Measurements from ENCODE around the gene CDKAL1.
"Not testable (repeated sequence)": the region's sequence is repeated elsewhere in the genome, so short reads cannot be mapped to it uniquely, and the experiment has no call there.

Gene CDKAL1

GRCh38 chr6:20892365-20892764 is 358.1 kb downstream of the CDKAL1 start:
- DNase-seq, result no peak

- DNase-seq, result no peak
Measured at GRCh38 chr6:20893412-20893811, 359.2 kb downstream of the CDKAL1 start.

DNA sequence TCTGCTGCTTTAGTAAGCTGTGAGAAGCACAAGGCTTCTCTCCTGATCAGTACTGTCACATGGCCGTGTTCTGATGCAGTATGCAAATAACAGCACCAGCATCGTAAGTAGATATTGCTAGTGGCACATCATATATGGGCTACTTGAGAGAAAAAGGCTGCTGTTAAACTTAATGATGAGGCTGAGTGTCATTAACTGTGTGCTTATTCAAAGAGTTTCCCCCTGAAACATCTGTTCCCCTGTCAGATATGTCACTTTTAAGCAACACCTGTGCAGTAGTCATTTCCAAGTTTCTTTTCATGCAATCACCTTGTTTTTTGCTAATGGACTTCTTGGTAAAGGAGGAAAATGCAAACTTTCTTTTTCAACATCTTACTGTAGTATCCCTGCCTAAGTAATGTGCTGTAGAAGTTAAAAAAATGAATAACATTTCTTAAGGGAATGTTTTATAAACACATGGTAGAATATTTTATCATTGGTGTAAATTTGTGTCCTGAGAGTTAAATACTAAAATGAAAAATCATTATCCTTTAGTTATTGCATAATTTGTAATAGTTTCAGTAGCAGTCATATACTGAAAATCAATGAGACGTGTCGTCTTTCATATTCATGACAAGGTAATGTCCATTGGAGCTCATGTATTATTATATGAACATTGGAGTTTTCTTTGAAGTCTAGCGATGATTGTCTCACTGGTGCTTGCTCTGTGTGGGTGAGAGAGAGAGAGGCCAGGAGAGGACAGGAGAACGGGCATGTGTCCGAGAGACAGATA is 366.3 kb downstream of the CDKAL1 start:
- no peak for DNase-seq

GRCh38 chr6:20905377-20905776 is 371.1 kb downstream of the CDKAL1 start:
- DNase-seq, result no peak

DNA sequence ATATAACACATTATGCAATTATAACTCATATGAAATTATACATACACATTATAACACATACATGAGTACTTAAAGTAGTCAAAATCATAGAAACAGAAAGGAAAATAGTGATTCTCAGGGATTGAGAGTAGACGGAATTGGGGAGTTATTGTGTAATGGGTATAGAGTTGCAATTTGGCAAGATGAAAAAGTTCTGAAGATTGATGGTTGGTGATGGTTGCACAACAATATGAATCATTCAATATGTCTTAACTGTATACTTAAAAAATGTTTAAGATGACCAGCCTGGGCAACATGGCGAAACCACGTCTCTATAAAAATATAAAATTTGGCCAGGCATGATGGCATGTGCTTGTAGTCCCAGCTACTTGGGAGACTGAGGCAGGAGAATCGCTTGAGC is 372.7 kb downstream of the CDKAL1 start:
- no peak for DNase-seq

DNA sequence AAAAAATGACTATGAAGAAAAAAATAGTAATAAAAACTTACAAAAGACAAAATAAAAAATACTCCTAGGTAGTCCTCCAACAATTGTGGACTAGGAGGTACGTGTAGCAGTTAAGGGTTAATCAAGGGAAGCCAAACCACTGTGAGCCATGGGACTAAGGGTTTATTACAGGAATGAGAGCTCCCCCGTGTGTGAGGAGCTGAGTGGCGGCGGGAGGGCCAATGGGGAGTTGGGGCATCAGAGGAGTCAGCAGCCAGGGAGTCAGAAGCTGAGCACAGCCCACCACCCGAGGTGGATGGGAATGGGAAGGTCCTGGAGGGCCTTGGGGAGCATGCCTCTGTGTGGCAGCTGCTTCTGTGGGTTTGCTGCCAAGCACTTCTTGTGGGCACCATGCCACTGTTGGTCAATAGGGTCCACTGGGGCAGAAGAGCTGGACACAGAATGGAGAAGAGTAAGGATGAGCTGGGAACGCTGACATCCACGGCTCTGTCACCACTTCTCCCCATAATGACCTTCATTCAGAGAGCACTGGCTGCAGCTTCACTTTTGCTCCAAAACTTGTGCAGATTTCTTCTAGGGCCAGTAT is 373.3 kb downstream of the CDKAL1 start:
- DNase-seq, result no peak

DNA sequence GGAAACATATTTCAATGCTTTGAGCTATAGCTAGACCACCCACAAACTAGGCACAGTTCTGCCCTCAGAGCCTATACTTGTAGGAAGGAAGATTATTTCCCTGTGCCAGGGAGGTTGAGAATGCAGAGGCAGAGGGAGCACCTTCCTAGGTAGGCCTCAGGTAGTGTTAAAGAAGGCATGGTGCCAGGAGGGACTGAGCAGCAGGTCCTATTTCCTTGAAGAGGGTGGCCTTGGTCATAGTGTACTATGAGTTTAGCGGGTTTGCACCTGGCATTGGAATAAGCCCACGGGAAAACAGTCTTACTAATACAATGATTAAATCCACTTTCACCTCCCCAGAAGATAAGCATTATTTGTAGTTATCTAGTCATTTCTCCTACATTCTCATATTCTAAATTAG is 375.4 kb downstream of the CDKAL1 start:
- DNase-seq, result no peak

DNA sequence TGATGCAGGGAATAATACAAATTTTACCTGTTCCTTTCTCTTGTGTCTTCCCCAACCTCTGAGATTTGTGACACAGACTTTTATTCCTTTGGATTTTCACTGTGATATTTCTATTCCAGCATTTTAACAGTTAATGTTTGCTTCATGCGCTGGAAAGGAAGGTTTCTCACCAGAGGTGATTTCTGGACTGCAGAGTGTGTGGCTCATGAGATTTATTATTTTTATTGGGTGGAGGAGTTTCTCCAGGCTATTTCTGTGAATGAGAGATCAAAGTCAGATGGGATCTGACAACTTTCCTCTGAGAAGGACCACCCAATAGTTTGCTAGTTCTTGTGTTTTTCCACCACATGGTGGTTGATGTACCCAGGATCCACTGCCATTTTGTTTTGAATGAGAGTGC is 377.5 kb downstream of the CDKAL1 start:
- no peak for DNase-seq

- DNase-seq, result no peak
Measured at GRCh38 chr6:20915156-20915555, 380.9 kb downstream of the CDKAL1 start.

DNA sequence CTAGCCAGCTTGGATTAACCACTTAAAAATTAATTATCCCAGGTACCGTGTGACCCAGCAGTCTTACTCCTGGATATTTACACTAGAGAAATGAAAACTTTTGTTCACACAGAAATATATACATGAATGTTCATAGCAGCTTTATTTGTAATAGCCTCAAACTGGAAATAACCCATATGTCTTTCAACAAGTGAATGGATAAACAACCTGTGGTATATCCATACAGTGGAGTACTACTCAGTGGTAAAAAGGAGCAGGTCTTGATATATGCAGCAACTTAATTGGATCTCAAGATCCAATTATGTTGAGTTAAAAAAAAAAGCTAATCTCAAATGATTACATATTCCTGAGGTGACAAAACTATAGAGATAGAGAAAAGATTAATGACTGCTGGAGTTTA is 381.4 kb downstream of the CDKAL1 start:
- no peak for DNase-seq

DNA sequence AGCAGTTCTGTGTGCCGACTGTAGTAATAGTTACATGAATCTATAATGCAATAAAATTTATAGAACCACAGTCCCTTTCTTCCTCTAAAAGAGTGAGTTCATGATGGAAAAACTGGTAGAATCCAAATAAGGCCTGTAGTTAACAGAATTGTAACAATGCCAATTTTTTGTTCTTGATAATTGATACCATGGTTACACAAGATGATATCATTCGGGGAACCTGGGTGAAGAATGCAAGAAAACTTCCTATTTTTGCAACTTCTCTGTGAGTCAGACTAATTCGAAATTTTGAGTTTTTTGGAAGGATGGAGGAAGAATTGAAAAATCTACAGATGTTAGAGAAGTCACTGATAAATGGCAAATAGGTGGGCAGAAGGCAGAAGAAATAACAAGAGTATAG is 381.8 kb downstream of the CDKAL1 start:
- no peak for DNase-seq

- no peak for DNase-seq
Measured at GRCh38 chr6:20918868-20919267, 384.6 kb downstream of the CDKAL1 start.

- DNase-seq, result no peak
Measured at GRCh38 chr6:20919677-20920385, 385.6 kb downstream of the CDKAL1 start.

DNA sequence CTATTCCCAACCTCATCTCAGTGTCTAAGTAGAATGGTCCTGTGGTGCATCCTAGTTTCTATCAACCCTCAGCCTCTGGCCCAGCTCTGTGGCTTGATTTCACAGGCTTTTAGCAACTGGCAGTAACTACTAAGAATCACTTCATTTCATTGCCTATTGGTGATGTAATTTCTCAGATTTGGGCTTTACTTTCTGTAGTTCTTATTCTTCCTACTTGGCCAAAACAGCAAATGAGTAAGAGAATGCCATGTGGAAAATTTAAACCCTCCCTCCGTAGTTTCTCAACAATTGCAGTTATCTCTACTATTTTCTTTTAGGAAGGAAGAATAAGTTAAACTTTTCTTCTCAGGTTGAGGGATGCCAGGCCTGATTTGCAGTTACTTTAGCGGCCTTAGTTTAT is 387.3 kb downstream of the CDKAL1 start:
- no peak for DNase-seq

DNA sequence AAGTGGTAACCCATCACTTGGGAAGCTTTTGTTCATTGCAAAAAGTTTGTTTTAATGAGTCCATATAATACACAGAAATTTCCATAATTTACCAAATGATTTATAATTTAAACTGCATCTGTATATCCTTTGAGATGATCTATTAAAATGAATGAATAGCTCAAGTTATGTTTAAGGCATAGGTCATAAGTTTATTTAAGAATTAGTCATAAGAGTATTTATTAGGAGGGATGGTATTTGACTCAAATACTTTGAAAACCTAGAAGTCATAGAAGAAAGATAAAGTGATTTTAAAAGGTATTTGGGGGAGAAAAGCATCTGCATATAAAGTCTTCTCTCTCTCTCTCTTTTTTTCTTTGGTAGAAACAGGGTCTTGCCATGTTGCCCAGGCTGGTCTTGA is 388.5 kb downstream of the CDKAL1 start:
- DNase-seq, result no peak

- not testable (repeated sequence) for DNase-seq
Measured at GRCh38 chr6:20924094-20924493, 389.8 kb downstream of the CDKAL1 start.

GRCh38 chr6:20924911-20925543 is 390.8 kb downstream of the CDKAL1 start:
- no peak for DNase-seq

- no peak for DNase-seq
Measured at GRCh38 chr6:20927130-20927860, 393.0 kb downstream of the CDKAL1 start.

DNA sequence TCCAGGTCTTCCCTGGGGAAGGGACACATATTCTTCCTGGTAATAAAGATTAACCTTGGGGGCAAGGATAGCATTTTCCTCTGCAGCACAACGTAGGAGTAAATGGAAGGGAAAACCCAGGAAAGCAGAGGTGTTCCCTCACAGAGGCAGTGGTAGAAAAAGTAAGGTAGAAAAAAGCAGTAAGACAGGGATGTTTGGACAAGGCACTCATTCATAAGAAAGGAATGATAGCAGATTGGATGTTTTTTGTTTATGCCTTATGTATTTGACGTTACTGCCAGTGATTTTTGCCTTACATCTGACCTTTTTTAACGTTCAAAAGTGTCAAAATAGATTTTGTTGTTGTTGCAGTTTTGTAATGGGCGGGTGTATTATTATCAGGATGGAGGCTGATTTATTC is 395.0 kb downstream of the CDKAL1 start:
- no peak for DNase-seq

GRCh38 chr6:20931093-20931492 is 396.8 kb downstream of the CDKAL1 start:
- no peak for DNase-seq

DNA sequence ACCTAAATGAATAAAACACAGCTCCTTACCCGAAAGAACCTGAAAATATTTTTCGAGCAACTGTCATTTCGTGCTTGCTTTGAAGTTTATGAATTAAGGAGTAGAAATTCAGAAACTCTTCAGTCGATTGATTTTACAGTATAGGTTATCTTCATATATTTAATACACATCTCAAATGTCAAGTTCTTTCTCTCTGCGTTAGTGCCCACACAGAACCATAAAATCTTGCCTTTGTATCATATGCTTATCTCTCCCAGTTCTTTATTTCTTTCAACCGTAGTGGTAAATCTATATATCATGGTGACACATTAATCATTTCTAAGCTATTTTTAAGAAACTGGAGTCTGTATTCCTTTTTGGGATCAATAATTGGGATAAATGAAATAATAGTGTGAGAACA is 397.5 kb downstream of the CDKAL1 start:
- no peak for DNase-seq

DNA sequence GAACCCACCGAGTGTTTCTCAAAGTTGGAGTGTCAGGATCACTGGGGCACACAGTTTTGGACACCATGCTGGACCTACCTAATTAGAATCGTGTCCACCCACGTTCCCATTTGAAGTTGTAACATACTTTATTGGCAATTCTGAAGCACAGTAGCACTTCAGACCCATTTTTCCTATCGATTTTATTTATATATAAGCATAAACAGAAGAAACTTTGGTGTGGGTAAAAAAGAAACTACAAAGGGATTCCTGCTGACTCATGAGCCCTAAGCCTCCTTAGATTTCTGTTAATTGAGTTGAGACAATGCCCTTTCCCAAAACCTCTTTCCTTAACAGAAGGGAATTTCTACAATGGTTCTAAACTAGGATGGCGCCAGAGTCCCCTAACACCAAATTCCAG is 398.0 kb downstream of the CDKAL1 start:
- DNase-seq, result no peak
